Activated B cell treated with CpG ODN at 0.5 μM for 24 hours (primary cell): ENCODE data around the gene PVALB. TPM values are rescaled to one million over a fixed set of nuclear protein-coding genes. Genes with fewer than 3 reads are reported as not detected.

Source experiments
- ATAC-seq: fragments of 200-7000 bp; cut with Tn5 transposase; one replicate; pipeline ENCODE4 v1.10.0; 2021; ENCODE audit warnings: low read depth, mild to moderate bottlenecking, moderate library complexity
- CTCF ChIA-PET: fragments of 350-600 bp; sonication (Branson Sonifier 250); formaldehyde crosslinking; loops from one replicate; lab custom pipeline; 2021; ENCODE audit warnings: antibody characterized with exemption; lab: Charles Lee
- POLR2A ChIA-PET: fragments of 350-600 bp; sonication (Branson Sonifier 250); formaldehyde crosslinking; loops from one replicate; lab custom pipeline; 2021; ENCODE audit warnings: antibody characterized with exemption; lab: Charles Lee
- DNase-seq: peaks from one replicate; pipeline ENCODE4 v3.0.0; 2022
- H3K27ac Mint-ChIP-seq: one replicate; pipeline ENCODE4 v1.8.0; 2020; ENCODE audit warnings: mixed read lengths
- H3K27me3 Mint-ChIP-seq: one replicate; pipeline ENCODE4 v1.8.0; 2021; ENCODE audit warnings: mixed read lengths
- H3K36me3 Mint-ChIP-seq: one replicate; pipeline ENCODE4 v1.8.0; 2021; ENCODE audit warnings: low read depth, mixed read lengths
- H3K4me1 Mint-ChIP-seq: one replicate; pipeline ENCODE4 v1.8.0; 2021; ENCODE audit warnings: mixed read lengths
- H3K4me3 Mint-ChIP-seq: one replicate; pipeline ENCODE4 v1.8.0; 2020; ENCODE audit warnings: mild to moderate bottlenecking, mixed read lengths
- H3K9me3 Mint-ChIP-seq: one replicate; pipeline ENCODE4 v1.8.0; 2020; ENCODE audit warnings: mixed read lengths
- intact Hi-C: fragments of 100-400 bp; cut with micrococcal nuclease; formaldehyde crosslinking; loops from one replicate; pipeline ENCODE4 v1.15.1; 2024
- total RNA-seq: library from RNA; stranded (reverse); gene quantifications from 2 replicates; pipeline ENCODE4 v1.2.3, GENCODE V29; 2022
- TF ChIP-seq, protein P1 (sequence below): fragments of 200-600 bp; IDR thresholded peaks from one replicate; pipeline ENCODE4 v1.8.0; 2022; ENCODE audit warnings: antibody characterized with exemption, mild to moderate bottlenecking

PVALB gene
- total RNA-seq, 1 donor from 2014 or later, result not detected

DNA sequence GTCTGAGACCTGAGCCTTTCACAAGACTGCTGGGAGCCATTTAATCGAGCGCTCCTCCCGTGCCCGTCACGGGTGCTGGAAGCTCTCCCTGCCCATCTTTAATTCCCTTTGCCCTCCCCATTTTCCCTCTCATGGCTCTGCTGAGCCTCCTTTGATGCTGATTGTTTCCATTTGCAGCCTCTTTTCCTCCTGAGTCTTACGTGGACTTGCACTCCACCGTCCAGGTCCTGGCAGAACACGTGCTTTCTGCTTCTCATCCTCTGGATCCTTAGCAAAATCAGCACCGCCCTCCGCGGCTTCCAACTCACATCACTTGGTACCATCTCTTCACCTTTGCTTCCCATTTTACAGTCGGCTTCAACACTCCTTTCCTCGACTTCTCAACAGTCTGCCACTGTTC lies 48.2 kb downstream of the PVALB start:
- DNase-seq (no peak), ATAC-seq (no peak)
- Mint-ChIP-seq H3K36me3 (peaks cover 27% of the 10 kb centered on the region), H3K9me3 (no peaks in the 10 kb centered on the region), H3K4me1 (no peaks in the 10 kb centered on the region), H3K27ac (no peak overlapping the region), H3K4me3 (no peak overlapping the region), H3K27me3 (no peaks in the 10 kb centered on the region)
- ChIA-PET POLR2A (no interaction called here), CTCF (no interaction called here)
- TF ChIP-seq, protein P1, sequence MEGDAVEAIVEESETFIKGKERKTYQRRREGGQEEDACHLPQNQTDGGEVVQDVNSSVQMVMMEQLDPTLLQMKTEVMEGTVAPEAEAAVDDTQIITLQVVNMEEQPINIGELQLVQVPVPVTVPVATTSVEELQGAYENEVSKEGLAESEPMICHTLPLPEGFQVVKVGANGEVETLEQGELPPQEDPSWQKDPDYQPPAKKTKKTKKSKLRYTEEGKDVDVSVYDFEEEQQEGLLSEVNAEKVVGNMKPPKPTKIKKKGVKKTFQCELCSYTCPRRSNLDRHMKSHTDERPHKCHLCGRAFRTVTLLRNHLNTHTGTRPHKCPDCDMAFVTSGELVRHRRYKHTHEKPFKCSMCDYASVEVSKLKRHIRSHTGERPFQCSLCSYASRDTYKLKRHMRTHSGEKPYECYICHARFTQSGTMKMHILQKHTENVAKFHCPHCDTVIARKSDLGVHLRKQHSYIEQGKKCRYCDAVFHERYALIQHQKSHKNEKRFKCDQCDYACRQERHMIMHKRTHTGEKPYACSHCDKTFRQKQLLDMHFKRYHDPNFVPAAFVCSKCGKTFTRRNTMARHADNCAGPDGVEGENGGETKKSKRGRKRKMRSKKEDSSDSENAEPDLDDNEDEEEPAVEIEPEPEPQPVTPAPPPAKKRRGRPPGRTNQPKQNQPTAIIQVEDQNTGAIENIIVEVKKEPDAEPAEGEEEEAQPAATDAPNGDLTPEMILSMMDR, result no peak
- intact Hi-C loops, result no loop called here

DNA sequence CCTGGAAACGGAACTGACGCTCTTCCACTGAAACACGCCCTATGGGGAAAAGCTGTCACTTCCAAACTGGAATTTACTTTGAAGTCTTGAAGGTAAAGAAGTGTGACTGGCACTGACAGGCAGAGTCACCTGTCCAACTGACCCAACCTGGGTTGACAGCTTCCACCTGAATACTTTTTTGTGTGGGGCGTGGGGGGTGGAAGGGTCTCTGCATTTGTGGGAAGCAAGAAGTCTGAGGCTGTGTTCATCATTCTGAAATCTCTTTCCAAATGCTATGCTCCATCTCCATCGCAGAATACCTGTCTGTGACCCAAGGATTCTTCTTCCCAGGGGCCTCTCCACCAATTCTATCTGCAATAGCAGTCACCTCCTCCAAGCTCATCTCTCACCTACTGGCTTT lies 48.7 kb downstream of the PVALB start:
- intact Hi-C loops, result no loop called here
- no peaks in the 10 kb centered on the region for H3K9me3 Mint-ChIP-seq
- ATAC-seq (no peak), DNase-seq (no peak)
- no peaks in the 10 kb centered on the region for H3K27me3 Mint-ChIP-seq
- no peak overlapping the region for H3K4me3 Mint-ChIP-seq
- no peaks in the 10 kb centered on the region for H3K4me1 Mint-ChIP-seq
- no peak overlapping the region for H3K27ac Mint-ChIP-seq
- TF ChIP-seq, protein P1, result no peak
- ChIA-PET POLR2A (no interaction called here), CTCF (no interaction called here)
- H3K36me3 Mint-ChIP-seq, result peaks cover 32% of the 10 kb centered on the region

DNA sequence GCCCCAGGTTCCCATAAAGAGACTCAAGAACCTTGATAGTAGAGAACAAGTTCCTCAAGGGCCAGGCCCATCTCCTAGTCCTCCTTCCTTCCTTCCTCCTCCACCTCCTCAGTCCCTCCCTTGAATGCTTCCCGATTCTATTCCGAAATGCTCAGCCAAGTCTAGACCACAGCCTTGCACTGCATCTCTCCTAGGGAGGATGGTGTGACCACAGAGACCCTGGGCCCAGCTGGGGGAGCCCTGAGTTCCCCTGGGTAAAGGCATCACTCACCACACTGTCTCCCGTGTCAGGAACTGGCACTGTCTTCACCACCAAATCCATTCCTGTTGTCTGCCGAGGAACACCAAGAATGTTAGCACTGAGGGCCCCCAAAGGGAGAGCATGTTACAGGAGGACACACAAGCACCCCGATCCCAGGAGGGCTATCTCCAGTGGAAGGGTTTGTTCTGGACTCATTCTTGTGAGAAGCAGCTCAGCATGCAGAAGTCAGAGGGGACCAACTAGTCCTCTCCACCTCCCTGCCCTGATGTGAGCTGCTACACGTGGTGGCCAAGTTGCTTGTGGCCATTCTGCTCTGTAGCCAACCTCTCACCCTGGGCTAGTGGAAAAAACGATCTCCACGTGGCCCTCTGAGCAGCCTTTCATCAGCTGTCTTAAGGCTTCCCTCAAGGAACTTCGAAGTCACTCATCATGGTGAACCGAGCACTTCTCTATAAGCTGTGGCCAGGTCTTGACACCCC lies 49.6 kb downstream of the PVALB start:
- H3K4me1 Mint-ChIP-seq, result no peaks in the 10 kb centered on the region

DNA sequence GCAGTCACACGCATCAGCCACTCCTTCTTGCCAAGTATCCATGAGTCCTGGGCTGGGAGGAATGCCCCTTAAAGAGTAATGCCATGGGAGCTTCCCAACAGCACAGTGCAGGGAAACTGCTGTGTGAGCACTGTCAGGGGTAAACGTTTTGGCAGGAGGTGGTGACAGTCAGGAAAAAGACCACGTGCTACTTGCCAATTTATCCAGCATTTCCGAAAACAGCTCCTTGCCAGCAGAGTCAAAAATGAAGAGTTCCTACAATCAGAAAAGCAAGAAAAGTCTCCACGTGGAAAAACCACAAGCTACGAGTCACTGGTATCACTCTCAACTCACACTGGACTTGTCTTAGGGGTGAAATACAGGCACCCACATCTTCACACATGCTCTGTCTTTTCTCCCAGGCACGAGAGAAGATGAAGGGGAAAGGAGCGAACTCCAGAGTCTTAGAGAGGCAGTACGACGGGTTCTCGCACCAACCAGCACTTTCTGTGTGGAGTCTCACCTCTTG lies 50.8 kb downstream of the PVALB start:
- Mint-ChIP-seq H3K9me3 (no peaks in the 10 kb centered on the region), H3K27ac (no peak overlapping the region), H3K36me3 (peaks cover 35% of the 10 kb centered on the region), H3K4me3 (no peak overlapping the region), H3K27me3 (no peaks in the 10 kb centered on the region), H3K4me1 (no peaks in the 10 kb centered on the region)
- ChIA-PET POLR2A (no interaction called here), CTCF (interaction anchor here (1.2 kb wide), 1 partner anchor 9 kb away, joined by 3 read pairs; no protein-coding TSS in a partner anchor)
- intact Hi-C loops, result no loop called here
- no peak for ATAC-seq
- DNase-seq, result no peak
- TF ChIP-seq, protein P1, result no peak

More for the DNA sequence above, 49.6 kb downstream of the PVALB start:
- intact Hi-C loops, result no loop called here
- TF ChIP-seq, protein P1, result no peak
- POLR2A ChIA-PET, result interaction anchor here (0.6 kb wide), 1 partner anchor 936 kb away, joined by 3 read pairs; no protein-coding TSS in a partner anchor
- Mint-ChIP-seq H3K9me3 (no peaks in the 10 kb centered on the region), H3K27me3 (no peaks in the 10 kb centered on the region), H3K36me3 (peaks cover 38% of the 10 kb centered on the region), H3K4me3 (no peak overlapping the region), H3K27ac (no peak overlapping the region)
- DNase-seq (no peak), ATAC-seq (no peak)
- CTCF ChIA-PET, result interaction anchor here (1.2 kb wide), 1 partner anchor 10 kb away, joined by 3 read pairs; no protein-coding TSS in a partner anchor

DNA sequence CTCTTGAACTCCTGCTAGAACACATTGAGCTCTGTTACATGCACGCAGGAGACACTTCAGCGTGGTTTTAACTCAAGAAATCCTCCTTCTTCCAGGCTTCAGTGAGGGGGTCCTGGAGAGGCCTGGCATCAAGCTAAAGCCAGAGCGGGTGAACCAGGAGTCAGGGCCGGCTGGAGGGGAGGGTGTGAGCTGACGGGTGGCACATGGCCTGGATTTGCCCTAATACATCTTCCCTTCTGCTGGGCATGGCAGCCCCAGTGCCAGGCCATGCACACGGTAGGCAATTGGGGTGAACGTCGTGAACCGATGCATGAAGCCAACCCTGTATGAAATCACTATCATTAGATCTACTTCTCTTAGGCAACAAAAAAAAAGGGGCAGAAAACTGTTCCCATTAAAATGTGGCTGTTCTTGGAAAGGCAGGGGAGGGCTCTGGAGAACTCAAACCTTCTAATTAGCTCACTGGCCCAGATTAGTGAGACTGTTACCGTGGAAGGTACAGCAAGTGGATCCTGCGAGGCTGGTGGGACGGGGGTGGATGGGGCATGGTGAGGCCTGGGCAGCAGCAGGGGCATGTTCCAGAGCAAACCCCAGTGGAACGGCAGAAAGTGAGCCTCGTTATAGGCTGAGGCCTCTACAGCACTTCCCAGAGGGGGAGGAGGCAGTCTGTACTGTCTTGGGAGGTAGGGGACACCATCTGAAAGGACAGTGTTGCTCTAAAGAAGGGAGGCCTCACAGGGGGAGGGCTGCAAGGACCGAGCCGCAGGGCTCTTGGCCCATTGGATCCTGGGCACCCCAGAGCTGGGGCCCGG lies 51.5 kb downstream of the PVALB start:
- CTCF ChIA-PET, result no interaction called here
- H3K4me1 Mint-ChIP-seq, result no peaks in the 10 kb centered on the region
- no peak overlapping the region for H3K4me3 Mint-ChIP-seq
- DNase-seq (no peak), ATAC-seq (no peak)
- TF ChIP-seq, protein P1, result no peak
- POLR2A ChIA-PET, result no interaction called here
- intact Hi-C loops, result no loop called here
- H3K36me3 Mint-ChIP-seq, result peaks cover 35% of the 10 kb centered on the region
- H3K27ac Mint-ChIP-seq, result no peak overlapping the region
- no peaks in the 10 kb centered on the region for H3K27me3 Mint-ChIP-seq
- no peaks in the 10 kb centered on the region for H3K9me3 Mint-ChIP-seq
